Astrocyte of the hippocampus (primary cell): ENCODE measurements around the gene NKX1-1.
A peak's percentile ranks its signal among the peaks of the same experiment; 100 is the strongest.
"Not testable (repeated sequence)": the region's sequence is repeated elsewhere in the genome, so short reads cannot be mapped to it uniquely, and the experiment has no call there.

Source experiments
- DNase-seq: peaks from one replicate; pipeline ENCODE4 v3.0.0; 2011; ENCODE audit warnings: low read depth, low spot score

NKX1-1 gene

GRCh38 chr4:1406394-1406980, at the start of gene NKX1-1:
Gene NKX1-1 (minus strand): TSS chr4:1406442. CDS start chr4:1406442, 0 bp downstream.
- peak; percentile 15 for DNase-seq

- no peak for DNase-seq
These were observed 47.5 kb upstream of the NKX1-1 start for GRCh38 chr4:1453731-1454130.

GRCh38 chr4:1452431-1453051, 46.3 kb upstream of the NKX1-1 start:
- no peak for DNase-seq

GRCh38 chr4:1451752-1452122, 45.5 kb upstream of the NKX1-1 start:
- DNase-seq, result no peak

GRCh38 chr4:1451106-1451751, 45.0 kb upstream of the NKX1-1 start:
- DNase-seq, result no peak

GRCh38 chr4:1449833-1450741, 43.8 kb upstream of the NKX1-1 start:
- no peak for DNase-seq

GRCh38 chr4:1449475-1449832, 43.2 kb upstream of the NKX1-1 start:
- DNase-seq, result no peak

- DNase-seq, result no peak
These were observed 42.6 kb upstream of the NKX1-1 start for GRCh38 chr4:1448589-1449420.

- no peak for DNase-seq
These were observed 41.7 kb upstream of the NKX1-1 start for GRCh38 chr4:1447676-1448588.

- DNase-seq, result no peak
These were observed 40.5 kb upstream of the NKX1-1 start for GRCh38 chr4:1446502-1447386.

- no peak for DNase-seq
These were observed 39.6 kb upstream of the NKX1-1 start for GRCh38 chr4:1445716-1446445.

- DNase-seq, result not testable (repeated sequence)
These were observed 37.5 kb upstream of the NKX1-1 start for GRCh38 chr4:1443688-1444172.

GRCh38 chr4:1427010-1427409, 20.8 kb upstream of the NKX1-1 start:
- no peak for DNase-seq

GRCh38 chr4:1421657-1422056, 15.4 kb upstream of the NKX1-1 start:
- no peak for DNase-seq

GRCh38 chr4:1419708-1420107, 13.5 kb upstream of the NKX1-1 start:
- no peak for DNase-seq

GRCh38 chr4:1418494-1419285, 12.4 kb upstream of the NKX1-1 start:
- DNase-seq, result no peak

GRCh38 chr4:1417522-1418390, 11.5 kb upstream of the NKX1-1 start:
- DNase-seq, result no peak
